ENCODE measurements around the gene FAM131A. TPM values are rescaled to one million over a fixed set of nuclear protein-coding genes. Genes with fewer than 3 reads are reported as not detected.

Gene FAM131A
- total RNA-seq, 2 experiments from 2014 or later = 3.7 to 3.8 TPM

- no TSS peak for BruUV-seq (replicated peaks)
- no peak for TF ChIP-seq CTCF (conservative IDR thresholded peaks at IDR 0.05; ENCODE audit: low read length)
- no peak for TF ChIP-seq EZH2phosphoT487 (IDR thresholded peaks at IDR 0.05; ENCODE audit: borderline replicate concordance, low read depth, low read length)
- Histone ChIP-seq H3K4me1 (ENCODE audit: insufficient read depth, low read length, poor library complexity, severe bottlenecking) (peaks cover 19% of the 10 kb centered on the region), H4K20me1 (ENCODE audit: insufficient read depth, low read length) (peaks cover 42% of the 10 kb centered on the region), H3K4me3 (ENCODE audit: low read depth, low read length, poor library complexity, severe bottlenecking) (no peak overlapping the region), H3K4me2 (ENCODE audit: low read length) (no peak overlapping the region), H2AFZ (ENCODE audit: low read length) (no peak overlapping the region), H3K9me2 (ENCODE audit: insufficient read depth, low read length) (no peaks in the 10 kb centered on the region), H3K79me2 (ENCODE audit: insufficient read depth, low read depth, low read length) (peaks cover 47% of the 10 kb centered on the region), H3K9me3 (ENCODE audit: low read length) (no peaks in the 10 kb centered on the region), H3K27ac (ENCODE audit: low read depth, low read length, poor library complexity, severe bottlenecking) (no peak overlapping the region), H3K36me3 (ENCODE audit: insufficient read depth, low read length) (peaks cover 100% of the 10 kb centered on the region)
- POLR2A ChIA-PET = no interaction called here
- CTCF ChIA-PET (ENCODE audit: unreplicated experiment) = no interaction called here
- intact Hi-C loops (cut with micrococcal nuclease; ENCODE audit: unreplicated experiment) = no loop called here
- no peak for DNase-seq (ENCODE audit: low spot score)
Measured at GRCh38 chr3:184320104-184320445, 17.3 kb upstream of the FAM131A start.

GRCh38 chr3:184321666-184322065 is 15.7 kb upstream of the FAM131A start:
- H4K20me1 ChIP-seq (ENCODE audit: insufficient read depth, low read length) = peaks cover 26% of the 10 kb centered on the region
- DNase-seq (ENCODE audit: low spot score) = no peak
- intact Hi-C loops (cut with micrococcal nuclease; ENCODE audit: unreplicated experiment) = no loop called here
- H3K36me3 ChIP-seq (ENCODE audit: insufficient read depth, low read length) = peaks cover 100% of the 10 kb centered on the region
- no peak overlapping the region for H3K4me2 ChIP-seq (ENCODE audit: low read length)
- H3K4me3 ChIP-seq (ENCODE audit: low read depth, low read length, poor library complexity, severe bottlenecking) = no peak overlapping the region
- H3K79me2 ChIP-seq (ENCODE audit: insufficient read depth, low read depth, low read length) = peaks cover 31% of the 10 kb centered on the region
- no TSS peak for BruUV-seq (replicated peaks)
- no peaks in the 10 kb centered on the region for H3K9me3 ChIP-seq (ENCODE audit: low read length)
- ChIA-PET CTCF (ENCODE audit: unreplicated experiment) (no interaction called here), POLR2A (no interaction called here)
- no peak overlapping the region for H2AFZ ChIP-seq (ENCODE audit: low read length)
- no peaks in the 10 kb centered on the region for H3K9me2 ChIP-seq (ENCODE audit: insufficient read depth, low read length)
- peaks cover 10% of the 10 kb centered on the region for H3K4me1 ChIP-seq (ENCODE audit: insufficient read depth, low read length, poor library complexity, severe bottlenecking)
- H3K27ac ChIP-seq (ENCODE audit: low read depth, low read length, poor library complexity, severe bottlenecking) = no peak overlapping the region
- TF ChIP-seq EZH2phosphoT487 (IDR thresholded peaks at IDR 0.05; ENCODE audit: borderline replicate concordance, low read depth, low read length) (no peak), CTCF (conservative IDR thresholded peaks at IDR 0.05; ENCODE audit: low read length) (no peak)

- no peaks in the 10 kb centered on the region for H3K4me1 ChIP-seq (ENCODE audit: insufficient read depth, low read length, poor library complexity, severe bottlenecking)
- no peaks in the 10 kb centered on the region for H3K9me3 ChIP-seq (ENCODE audit: low read length)
- no peak overlapping the region for H2AFZ ChIP-seq (ENCODE audit: low read length)
- TF ChIP-seq CTCF (conservative IDR thresholded peaks at IDR 0.05; ENCODE audit: low read length) = no peak
- TF ChIP-seq EZH2phosphoT487 (IDR thresholded peaks at IDR 0.05; ENCODE audit: borderline replicate concordance, low read depth, low read length) = no peak
- no peak overlapping the region for H3K27ac ChIP-seq (ENCODE audit: low read depth, low read length, poor library complexity, severe bottlenecking)
- H3K36me3 ChIP-seq (ENCODE audit: insufficient read depth, low read length) = peaks cover 100% of the 10 kb centered on the region
- CTCF ChIA-PET (ENCODE audit: unreplicated experiment) = no interaction called here
- DNase-seq (ENCODE audit: low spot score) = no peak
- H3K79me2 ChIP-seq (ENCODE audit: insufficient read depth, low read depth, low read length) = peaks cover 18% of the 10 kb centered on the region
- intact Hi-C loops (cut with micrococcal nuclease; ENCODE audit: unreplicated experiment) = no loop called here
- no peaks in the 10 kb centered on the region for H3K9me2 ChIP-seq (ENCODE audit: insufficient read depth, low read length)
- POLR2A ChIA-PET = no interaction called here
- peaks cover 13% of the 10 kb centered on the region for H4K20me1 ChIP-seq (ENCODE audit: insufficient read depth, low read length)
- BruUV-seq (replicated peaks) = no TSS peak
- H3K4me2 ChIP-seq (ENCODE audit: low read length) = no peak overlapping the region
- no peak overlapping the region for H3K4me3 ChIP-seq (ENCODE audit: low read depth, low read length, poor library complexity, severe bottlenecking)
Measured at GRCh38 chr3:184322731-184323487, 14.5 kb upstream of the FAM131A start.
